Esophagus muscularis mucosa (tissue), 3 donors: Measurements from ENCODE around the gene ADD2.

Experiments
- CTCF ChIP-seq, 3 experiments: fragments of 200-600 bp in 2 of 3; fragments of 450-650 bp in 1 of 3; sonication (generic) in 2 of 3; IDR thresholded peaks; one replicate each; pipeline ENCODE4 v1.5.1; 2017 to 2019; ENCODE audit warnings: antibody characterized with exemption in 3 of 3, mild to moderate bottlenecking in 2 of 3, moderate library complexity in 1 of 3
- POLR2A ChIP-seq: fragments of 450-650 bp; IDR thresholded peaks from one replicate; pipeline ENCODE4 v1.6.1; 2017; ENCODE audit warnings: antibody characterized with exemption, moderate library complexity, mild to moderate bottlenecking, low read depth

GRCh38 chr2:70615222-70615621, 152.8 kb downstream of the ADD2 start:
- no peak for TF ChIP-seq POLR2A
- TF ChIP-seq CTCF (IDR thresholded peaks at IDR 0.05): no peak
